ENCODE results near the gene NUDT8.
"Not testable (repeated sequence)": the region's sequence is repeated elsewhere in the genome, so short reads cannot be mapped to it uniquely, and the experiment has no call there.

NUDT8 gene

GRCh38 chr11:67629386-67630227 lies at the start of gene NUDT8:
NUDT8 (minus strand) TSS chr11:67629937; CDS start chr11:67629911, 26 bp downstream.
- DNase-seq: peak; percentile 87

GRCh38 chr11:67675058-67675747 lies 45.5 kb upstream of the NUDT8 start:
- DNase-seq: no peak

- DNase-seq: no peak
Measured at GRCh38 chr11:67674442-67674871, 44.7 kb upstream of the NUDT8 start, which contains the start of gene ALDH3B2. ALDH3B2 (minus strand) TSS chr11:67674623; CDS start chr11:67666935, 7,688 bp downstream.

GRCh38 chr11:67673902-67674301 lies 44.2 kb upstream of the NUDT8 start:
- DNase-seq: no peak

GRCh38 chr11:67673358-67673757 lies 43.6 kb upstream of the NUDT8 start:
- no peak for DNase-seq

- no peak for DNase-seq
Measured at GRCh38 chr11:67671211-67671520, 41.4 kb upstream of the NUDT8 start.

- DNase-seq: no peak
Measured at GRCh38 chr11:67670316-67671210, 40.8 kb upstream of the NUDT8 start.

GRCh38 chr11:67668192-67668551 lies 38.4 kb upstream of the NUDT8 start:
- no peak for DNase-seq

- DNase-seq: no peak
Measured at GRCh38 chr11:67667490-67668191, 37.9 kb upstream of the NUDT8 start.

- no peak for DNase-seq
Measured at GRCh38 chr11:67666676-67667489, 37.1 kb upstream of the NUDT8 start.

GRCh38 chr11:67666303-67666645 lies 36.5 kb upstream of the NUDT8 start:
- DNase-seq: no peak

GRCh38 chr11:67665541-67666302 lies 36.0 kb upstream of the NUDT8 start:
- peak; percentile 9 for DNase-seq

GRCh38 chr11:67664696-67665540 lies 35.2 kb upstream of the NUDT8 start:
- DNase-seq: no peak

GRCh38 chr11:67664213-67664585 lies 34.5 kb upstream of the NUDT8 start:
- DNase-seq: no peak

- no peak for DNase-seq
Measured at GRCh38 chr11:67663532-67664212, 33.9 kb upstream of the NUDT8 start.

GRCh38 chr11:67662835-67663531 lies 33.2 kb upstream of the NUDT8 start:
- no peak for DNase-seq

- no peak for DNase-seq
Measured at GRCh38 chr11:67662142-67662834, 32.6 kb upstream of the NUDT8 start.

GRCh38 chr11:67660752-67661151 lies 31.0 kb upstream of the NUDT8 start:
- not testable (repeated sequence) for DNase-seq
